Stomach (tissue), 9 donors: ENCODE results near the gene CFAP20DC. TPM values are rescaled to one million over a fixed set of nuclear protein-coding genes. Genes with fewer than 3 reads are reported as not detected.

Experiments used
- DNase-seq, 2 donors: peaks; one replicate each; pipeline versions ENCODE4 v3.0.0 to v3.0.0-alpha.2; 2013 to 2019
- H3K27ac ChIP-seq, 5 donors: fragments of 200-600 bp in 4 of 5; sonication (generic) in 4 of 5; one replicate each; pipeline ENCODE4 v1.5.1; 2013 to 2019; ENCODE audit warnings: mild to moderate bottlenecking in 1 of 5, moderate library complexity in 1 of 5
- H3K27me3 ChIP-seq, 3 donors: fragments of 200-600 bp; sonication (generic); one replicate each; pipeline ENCODE4 v1.5.1; 2017 to 2019; ENCODE audit warnings: mixed run types in 1 of 3
- H3K36me3 ChIP-seq, 4 donors: fragments of 200-600 bp; sonication (generic); 1 replicate in 3 of 4; 2 replicates in 1 of 4; pipeline ENCODE4 v1.5.1; 2016 to 2019
- H3K4me1 ChIP-seq, 4 donors: fragments of 200-600 bp; sonication (generic); one replicate each; pipeline ENCODE4 v1.5.1; 2016 to 2019
- H3K4me3 ChIP-seq, 4 donors: fragments of 200-600 bp; sonication (generic) in 3 of 4; one replicate each; pipeline ENCODE4 v1.5.1; 2016 to 2019; ENCODE audit warnings: mild to moderate bottlenecking in 1 of 4
- H3K9me3 ChIP-seq, 4 donors: fragments of 200-600 bp; sonication (generic); one replicate each; pipeline ENCODE4 v1.5.1; 2016 to 2019
- EP300 ChIP-seq: sonication (generic); formaldehyde crosslinking; IDR thresholded peaks from one replicate; pipeline ENCODE4 v1.6.1; 2017; ENCODE audit warnings: antibody characterized with exemption
- POLR2A ChIP-seq, 4 donors: fragments of 450-650 bp; IDR thresholded peaks; one replicate each; pipeline ENCODE4 v1.6.1; 2016; ENCODE audit warnings: antibody characterized with exemption in 4 of 4, control low read depth in 2 of 4, mild to moderate bottlenecking in 1 of 4, moderate library complexity in 1 of 4
- POLR2AphosphoS5 ChIP-seq, 3 donors: sonication (generic); formaldehyde crosslinking; IDR thresholded peaks; one replicate each; pipeline ENCODE4 v1.6.1; 2016; ENCODE audit warnings: antibody characterized with exemption in 3 of 3
- WGBS, 5 donors: extraction: QIAGEN DNeasy Blood & Tissue Kit in 3 of 5; methylation state at CpG; one replicate each; pipeline versions ENCODE4 v1.1.5 to v1.1.7; 2013 to 2018; 5-methylcytosine and 5-hydroxymethylcytosine counted together
- intact Hi-C: fragments of 100-400 bp; cut with DNase I; formaldehyde crosslinking; loops from one replicate; pipeline ENCODE4 v1.15.1; 2023; ENCODE audit warnings: low total_unique reads
- polyA plus RNA-seq, 3 donors: library from polyadenylated mRNA; stranded (reverse); fragments of 200-250 nt; gene quantifications; one replicate each; pipeline ENCODE4 v1.2.3, GENCODE V29; 2013
- total RNA-seq, 5 donors: library from RNA; depleted of rRNA; stranded (reverse); fragments of >200 nt; gene quantifications; one replicate each; pipeline versions ENCODE4 v1.1.0 to v1.2.3, GENCODE V29; 2014 to 2016
- TF ChIP-seq, protein P1 (sequence below), 7 experiments: fragments of 450-650 bp in 4 of 7; fragments of 200-600 bp in 3 of 7; sonication (generic) in 3 of 7; IDR thresholded peaks; one replicate each; pipeline ENCODE4 v1.5.1; 2016 to 2019; ENCODE audit warnings: antibody characterized with exemption in 7 of 7, control low read depth in 2 of 7, mild to moderate bottlenecking in 1 of 7
- donor health status: healthy with polysubstance abuse.
- donor health status: Bipolar disorder and iron deficiency.
- donor health status: healthy.

The CFAP20DC gene
- total and polyA plus RNA-seq, 8 donors: 0.81 to 2.0 (median 1.00) TPM; not detected in 4

GRCh38 chr3:58743296-58743695 is 306.5 kb downstream of the CFAP20DC start:
- intact Hi-C loops: no loop called here
- H3K4me1 ChIP-seq: no peaks in the 10 kb centered on the region
- no peaks in the 10 kb centered on the region for H3K9me3 ChIP-seq
- TF ChIP-seq EP300 (no peak), POLR2AphosphoS5 (IDR thresholded peaks at IDR 0.05) (no peak), POLR2A (IDR thresholded peaks at IDR 0.05) (no peak)
- TF ChIP-seq, protein P1, sequence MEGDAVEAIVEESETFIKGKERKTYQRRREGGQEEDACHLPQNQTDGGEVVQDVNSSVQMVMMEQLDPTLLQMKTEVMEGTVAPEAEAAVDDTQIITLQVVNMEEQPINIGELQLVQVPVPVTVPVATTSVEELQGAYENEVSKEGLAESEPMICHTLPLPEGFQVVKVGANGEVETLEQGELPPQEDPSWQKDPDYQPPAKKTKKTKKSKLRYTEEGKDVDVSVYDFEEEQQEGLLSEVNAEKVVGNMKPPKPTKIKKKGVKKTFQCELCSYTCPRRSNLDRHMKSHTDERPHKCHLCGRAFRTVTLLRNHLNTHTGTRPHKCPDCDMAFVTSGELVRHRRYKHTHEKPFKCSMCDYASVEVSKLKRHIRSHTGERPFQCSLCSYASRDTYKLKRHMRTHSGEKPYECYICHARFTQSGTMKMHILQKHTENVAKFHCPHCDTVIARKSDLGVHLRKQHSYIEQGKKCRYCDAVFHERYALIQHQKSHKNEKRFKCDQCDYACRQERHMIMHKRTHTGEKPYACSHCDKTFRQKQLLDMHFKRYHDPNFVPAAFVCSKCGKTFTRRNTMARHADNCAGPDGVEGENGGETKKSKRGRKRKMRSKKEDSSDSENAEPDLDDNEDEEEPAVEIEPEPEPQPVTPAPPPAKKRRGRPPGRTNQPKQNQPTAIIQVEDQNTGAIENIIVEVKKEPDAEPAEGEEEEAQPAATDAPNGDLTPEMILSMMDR (IDR thresholded peaks at IDR 0.05): no peak
- 72 to 100% (median 91%) methylated on average over 1 of the region's 1 CpG for WGBS, 5 donors
- no peak for DNase-seq
- no peak overlapping the region for H3K27ac ChIP-seq
- H3K27me3 ChIP-seq: no peaks in the 10 kb centered on the region
- no peak overlapping the region for H3K4me3 ChIP-seq
- H3K36me3 ChIP-seq: no peaks in the 10 kb centered on the region

- intact Hi-C loops: no loop called here
Observed at GRCh38 chr3:58742239-58742638, 307.6 kb downstream of the CFAP20DC start.

DNA sequence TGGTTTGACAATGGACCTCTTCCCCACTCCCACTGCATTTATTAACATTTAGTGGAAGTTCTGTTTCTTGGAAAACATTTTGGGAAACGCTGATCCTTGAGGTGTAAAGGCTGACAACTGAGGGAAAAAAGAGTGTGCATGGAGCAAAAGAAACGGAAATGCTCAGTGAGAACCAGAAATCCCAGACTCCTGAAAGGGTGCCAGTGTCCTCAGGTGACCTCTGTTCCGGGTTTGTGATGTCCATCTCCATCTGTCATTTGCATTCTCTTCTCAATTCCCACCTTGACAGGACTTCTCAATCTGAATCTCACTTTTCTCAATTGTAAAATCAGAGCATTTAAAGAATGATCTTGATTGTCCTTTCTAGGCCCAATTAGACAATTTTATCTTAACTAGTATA is 312.2 kb downstream of the CFAP20DC start:
- H3K9me3 ChIP-seq: no peaks in the 10 kb centered on the region
- H3K4me1 ChIP-seq: no peaks in the 10 kb centered on the region
- TF ChIP-seq EP300: no peak
- no peak for TF ChIP-seq POLR2AphosphoS5 (IDR thresholded peaks at IDR 0.05)
- no peak for TF ChIP-seq POLR2A (IDR thresholded peaks at IDR 0.05)
- TF ChIP-seq, protein P1 (IDR thresholded peaks at IDR 0.05): no peak
- 47 to 65% (median 50%) methylated on average over 3 of the region's 3 CpGs for WGBS, 5 donors
- no peak for DNase-seq
- H3K27ac ChIP-seq: no peak overlapping the region
- intact Hi-C loops: no loop called here
- no peaks in the 10 kb centered on the region for H3K27me3 ChIP-seq
- H3K36me3 ChIP-seq: no peaks in the 10 kb centered on the region
- H3K4me3 ChIP-seq: no peak overlapping the region

More at GRCh38 chr3:58742239-58742638, 307.6 kb downstream of the CFAP20DC start:
- Histone ChIP-seq H3K27me3 (no peaks in the 10 kb centered on the region), H3K4me3 (no peak overlapping the region), H3K4me1 (no peaks in the 10 kb centered on the region), H3K27ac (no peak overlapping the region), H3K36me3 (no peaks in the 10 kb centered on the region), H3K9me3 (no peaks in the 10 kb centered on the region)
- TF ChIP-seq POLR2AphosphoS5 (IDR thresholded peaks at IDR 0.05) (no peak), EP300 (no peak), POLR2A (IDR thresholded peaks at IDR 0.05) (no peak)
- TF ChIP-seq, protein P1 (IDR thresholded peaks at IDR 0.05): no peak
- DNase-seq: no peak
- 59 to 66% (median 62%) methylated on average over 6 of the region's 6 CpGs for WGBS, 5 donors

DNA sequence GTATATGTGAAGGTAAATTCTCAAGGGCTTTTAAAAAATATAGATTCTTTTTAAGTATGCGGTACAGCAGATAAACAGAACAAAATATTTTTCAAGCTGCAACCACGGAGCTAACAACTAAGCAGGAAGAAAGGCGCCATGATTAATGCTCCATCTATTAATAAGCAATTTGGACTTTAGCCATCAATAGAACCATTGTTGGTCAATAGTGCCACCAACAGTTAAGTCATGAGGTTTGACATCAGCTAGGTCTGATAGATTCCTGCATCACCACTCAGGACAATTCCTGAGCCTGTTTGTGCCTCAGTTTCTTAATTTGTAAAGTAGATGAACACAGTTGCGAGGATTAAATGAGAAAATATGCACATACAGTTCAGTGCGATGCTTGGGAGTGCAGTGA is 318.2 kb downstream of the CFAP20DC start:
- WGBS, 5 donors: 52 to 69% (median 66%) methylated on average over 5 of the region's 5 CpGs
- TF ChIP-seq POLR2A (IDR thresholded peaks at IDR 0.05) (no peak), POLR2AphosphoS5 (IDR thresholded peaks at IDR 0.05) (peak in 1 of 3 donors; percentile 12), EP300 (no peak)
- TF ChIP-seq, protein P1 (IDR thresholded peaks at IDR 0.05): peak in 2 of 7 experiments; percentile 21 to 46
- no peak overlapping the region for H3K4me3 ChIP-seq

More for the DNA sequence above, 318.2 kb downstream of the CFAP20DC start:
- DNase-seq: peak in 1 of 2 donors; percentile 38
- no peaks in the 10 kb centered on the region for H3K27me3 ChIP-seq
- no peaks in the 10 kb centered on the region for H3K36me3 ChIP-seq
- no peaks in the 10 kb centered on the region for H3K9me3 ChIP-seq
- no peaks in the 10 kb centered on the region for H3K4me1 ChIP-seq
- no peak overlapping the region for H3K27ac ChIP-seq
- intact Hi-C loops: no loop called here
